ENCODE data around the gene SLC31A1. TPM values are rescaled to one million over a fixed set of nuclear protein-coding genes. Genes with fewer than 3 reads are reported as not detected.
"Not testable (repeated sequence)": the region's sequence is repeated elsewhere in the genome, so short reads cannot be mapped to it uniquely, and the experiment has no call there.

SLC31A1 gene
- total and polyA plus RNA-seq, 2 donors (not counting 3 experiments of a cell fraction or from before 2014, with no cell fraction given) = 13.5 to 22.7 TPM

GRCh38 chr9:113296247-113296646 lies 74.9 kb downstream of the SLC31A1 start:
- H3K9me1 ChIP-seq (replicated peaks; ENCODE audit: control insufficient read depth, extremely low read depth, insufficient read depth, low read length); BruUV-seq (replicated peaks); H3K79me2 ChIP-seq (ENCODE audit: control insufficient read depth, insufficient read depth, low read length); H3K4me3 ChIP-seq (replicated peaks in 1 of 3; ENCODE audit: insufficient read depth in 1 of 3, low read depth in 1 of 3, low read length in 3 of 3); H3K4me1 ChIP-seq (ENCODE audit: control insufficient read depth, extremely low read depth, insufficient read depth, low read length); intact Hi-C loops (cut with micrococcal nuclease); H4K20me1 ChIP-seq (replicated peaks; ENCODE audit: control insufficient read depth, extremely low read depth, insufficient read depth, low read length); dilution Hi-C loops (cut with MboI; ENCODE audit: extremely low pct_ligation_motif_present, low sequenced_read_pairs); H2AFZ ChIP-seq (ENCODE audit: low read depth, low read length); FAIRE-seq; H3K9ac ChIP-seq (replicated peaks; ENCODE audit: extremely low read depth, insufficient read depth, low read length); H3K27me3 ChIP-seq (ENCODE audit: control insufficient read depth in 2 of 2, insufficient read depth in 2 of 2, low read length in 2 of 2); H3K4me2 ChIP-seq (ENCODE audit: insufficient read depth, low read length); POLR2A ChIA-PET; H3K27ac ChIP-seq (ENCODE audit: insufficient read depth, low read depth, low read length); H3K9me3 ChIP-seq (replicated peaks; ENCODE audit: control insufficient read depth, insufficient read depth, low read length); DNase-seq (ENCODE audit: low read depth, low spot score): not testable (repeated sequence)
- peaks cover 8 to 12% of the 10 kb centered on the region in 2 experiments for H3K36me3 ChIP-seq (ENCODE audit: control insufficient read depth in 2 of 2, extremely low read depth in 1 of 2, insufficient read depth in 2 of 2, low read length in 2 of 2)
- CTCF ChIA-PET = interaction anchor here (1.2 to 3.2 kb wide), 2 partner anchors 21 to 52 kb away, joined by 3 to 9 read pairs; partner anchors contain the start of genes BSPRY, CDC26 and PRPF4

DNA sequence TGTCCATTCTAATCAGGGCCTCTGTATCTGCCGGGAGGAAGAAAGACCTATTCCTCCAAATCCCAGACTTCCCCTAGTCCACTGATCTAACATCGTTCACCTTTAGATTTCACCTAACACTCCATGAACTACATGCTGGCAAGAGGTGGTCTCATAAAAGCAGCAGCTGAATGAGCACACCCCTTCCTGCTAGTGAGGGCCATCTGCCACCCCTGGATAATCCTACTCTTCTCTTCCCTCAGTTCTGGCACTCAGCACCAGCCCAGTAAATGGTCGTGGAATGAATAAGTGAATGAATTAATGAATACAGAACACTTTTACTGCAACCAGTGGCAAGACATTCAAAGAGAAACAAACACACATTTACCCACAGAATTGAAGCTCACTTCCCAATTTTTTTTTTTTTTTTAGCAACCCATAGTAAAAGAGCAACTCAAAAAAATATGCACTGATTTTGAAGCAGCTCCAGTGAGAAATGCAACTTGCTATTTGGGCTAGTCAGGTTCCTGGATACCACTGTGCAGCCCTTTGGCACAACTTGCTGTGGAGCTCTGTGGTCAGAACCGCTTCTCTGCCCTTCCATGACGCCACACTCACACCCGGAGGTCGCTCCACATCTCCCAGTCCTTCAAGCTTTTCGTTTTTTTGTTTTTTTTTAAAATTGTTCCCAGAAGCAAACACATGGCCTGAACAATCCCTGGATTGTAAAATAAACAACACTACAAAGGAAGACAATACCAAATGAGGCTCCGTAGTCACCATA lies 75.6 kb downstream of the SLC31A1 start:
- H3K4me2 ChIP-seq (ENCODE audit: insufficient read depth, low read length) = no peak overlapping the region
- no peaks in the 10 kb centered on the region for H3K9me3 ChIP-seq (replicated peaks; ENCODE audit: control insufficient read depth, insufficient read depth, low read length)
- no peaks in the 10 kb centered on the region for H3K79me2 ChIP-seq (ENCODE audit: control insufficient read depth, insufficient read depth, low read length)
- peaks cover 3% of the 10 kb centered on the region for H3K4me1 ChIP-seq (ENCODE audit: control insufficient read depth, extremely low read depth, insufficient read depth, low read length)
- H3K9me1 ChIP-seq (replicated peaks; ENCODE audit: control insufficient read depth, extremely low read depth, insufficient read depth, low read length) = no peaks in the 10 kb centered on the region
- peaks cover 3 to 8% of the 10 kb centered on the region in 2 experiments for H3K36me3 ChIP-seq (ENCODE audit: control insufficient read depth in 2 of 2, extremely low read depth in 1 of 2, insufficient read depth in 2 of 2, low read length in 2 of 2)
- intact Hi-C loops (cut with micrococcal nuclease) (no loop called here), dilution Hi-C loops (cut with MboI; ENCODE audit: extremely low pct_ligation_motif_present, low sequenced_read_pairs) (no loop called here)
- ChIA-PET POLR2A (no interaction called here), CTCF (interaction anchor here (1.2 to 3.2 kb wide), 2 partner anchors 21 to 52 kb away, joined by 3 to 9 read pairs; partner anchors contain the start of genes BSPRY, CDC26 and PRPF4)
- H3K4me3 ChIP-seq (replicated peaks in 1 of 3; ENCODE audit: insufficient read depth in 1 of 3, low read depth in 1 of 3, low read length in 3 of 3) = no peak overlapping the region
- no peak overlapping the region for H2AFZ ChIP-seq (ENCODE audit: low read depth, low read length)
- no peak overlapping the region for H3K9ac ChIP-seq (replicated peaks; ENCODE audit: extremely low read depth, insufficient read depth, low read length)
- no peaks in the 10 kb centered on the region for H4K20me1 ChIP-seq (replicated peaks; ENCODE audit: control insufficient read depth, extremely low read depth, insufficient read depth, low read length)
- no peak for FAIRE-seq
- BruUV-seq (replicated peaks) = no TSS peak
- TF ChIP-seq POLR2A (IDR thresholded peaks at IDR 0.05; ENCODE audit: low read depth, low read length) (no peak), FOS (IDR thresholded peaks at IDR 0.05; ENCODE audit: borderline replicate concordance, insufficient read depth, low read length) (no peak), EZH2 (IDR thresholded peaks at IDR 0.05; ENCODE audit: borderline replicate concordance, low read depth, low read length, severe bottlenecking) (no peak), CTCF (IDR thresholded peaks at IDR 0.05; ENCODE audit: extremely low read depth in 1 of 2, insufficient read depth in 1 of 2, low read depth in 1 of 2, low read length in 2 of 2) (no peak), MYC (IDR thresholded peaks at IDR 0.05; ENCODE audit: low read depth, low read length) (no peak), POLR2AphosphoS5 (IDR thresholded peaks at IDR 0.05; ENCODE audit: insufficient read depth, low read depth, low read length) (no peak), GATA2 (IDR thresholded peaks at IDR 0.05; ENCODE audit: insufficient read depth, insufficient read length, low read depth, low read length) (no peak), MAX (IDR thresholded peaks at IDR 0.05; ENCODE audit: insufficient read depth, insufficient read length) (no peak), JUN (IDR thresholded peaks at IDR 0.05; ENCODE audit: borderline replicate concordance, insufficient read depth, insufficient read length, low read depth) (no peak)
- DNase-seq (ENCODE audit: low read depth, low spot score) = no peak
- H3K27me3 ChIP-seq (ENCODE audit: control insufficient read depth in 2 of 2, insufficient read depth in 2 of 2, low read length in 2 of 2) = peaks cover 0 to 8% of the 10 kb centered on the region in 2 experiments
- H3K27ac ChIP-seq (ENCODE audit: insufficient read depth, low read depth, low read length) = no peak overlapping the region
